Mammary epithelial cell (primary cell): Measurements from ENCODE around the gene BICD2.

ENCODE experiments used
- CTCF ChIP-seq, 2 donors: IDR thresholded peaks in 1 of 2; conservative IDR thresholded peaks in 1 of 2; 2 replicates each; pipeline ENCODE4 v1.5.1; 2011 to 2012; ENCODE audit warnings: inconsistent platforms in 2 of 2, low read length in 2 of 2, mild to moderate bottlenecking in 2 of 2, control low read depth in 1 of 2, low read depth in 1 of 2; ENCODE audit not compliant: insufficient read depth in 1 of 2; ENCODE audit errors: extremely low read depth in 1 of 2
- EZH2 ChIP-seq: IDR thresholded peaks from 2 replicates; pipeline ENCODE4 v1.6.1; 2012; ENCODE audit warnings: low read length, inconsistent platforms, borderline replicate concordance

DNA sequence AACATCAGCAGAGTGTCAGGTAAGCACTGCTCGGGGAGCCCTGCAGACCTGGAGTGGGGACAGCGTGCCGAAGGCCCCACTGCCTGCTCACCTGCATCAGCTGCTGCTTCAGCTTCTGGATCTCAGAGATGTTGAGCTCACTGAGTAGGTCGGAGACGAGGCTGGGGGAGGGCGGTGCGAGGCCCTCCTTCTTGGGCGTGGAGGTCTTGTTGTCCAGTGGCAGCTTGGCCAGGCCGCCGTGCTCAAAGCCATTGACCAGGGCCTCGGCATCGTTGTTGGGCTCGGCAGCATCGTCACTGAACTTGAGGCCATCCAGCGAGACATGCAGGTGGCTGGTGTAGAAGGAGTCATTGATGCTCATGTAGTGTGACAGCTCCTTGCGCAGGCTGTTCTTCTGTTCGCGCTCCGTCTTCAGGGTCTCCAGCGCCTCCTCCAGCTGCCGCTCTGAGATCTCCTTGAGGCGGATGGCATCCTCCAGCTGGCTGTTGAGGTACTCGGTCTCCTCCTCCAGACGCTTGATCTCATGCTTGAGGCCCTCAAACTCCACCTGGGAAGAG, 44.3 kb downstream of the BICD2 start:
- no peak for TF ChIP-seq CTCF (conservative IDR thresholded peaks at IDR 0.05 in 1 of 2, IDR thresholded peaks at IDR 0.05 in 1 of 2; ENCODE audit: extremely low read depth in 1 of 2, insufficient read depth in 1 of 2, low read depth in 1 of 2, low read length in 2 of 2)
- no peak for TF ChIP-seq EZH2
